HepG2 (cell line): ENCODE measurements around the gene ZNF175. TPM values are rescaled to one million over a fixed set of nuclear protein-coding genes. Genes with fewer than 3 reads are reported as not detected.

Experiments used
- ATAC-seq: fragments of 200-7000 bp; cut with Tn5 transposase; 3 replicates; pipeline ENCODE4 v1.9.1; 2020; ENCODE audit warnings: mild to moderate bottlenecking, moderate library complexity
- BruUV-seq: library from RNA; stranded (reverse); fragments of 400-500 nt; replicated peaks from 2 replicates; lab custom pipeline; 2021; lab: Mats Ljungman, UMichigan
- CTCF ChIA-PET: fragments of 300-600 bp; formaldehyde crosslinking; extraction: SDS; loops from one replicate; lab custom pipeline; 2021; ENCODE audit warnings: low total read pairs, inconsistent platforms, low intra/inter-chr PET ratio; lab: Yijun Ruan, JAX
- POLR2A ChIA-PET: fragments of 350-600 bp; sonication (Branson Sonifier 250); formaldehyde crosslinking; loops from one replicate; lab custom pipeline; 2020; ENCODE audit warnings: antibody characterized with exemption, inconsistent platforms; lab: Yijun Ruan, JAX
- DNase-seq: peaks from one replicate; pipeline ENCODE4 v3.0.0-alpha.2; 2015; ENCODE audit warnings: low spot score
- FAIRE-seq: peaks from 3 replicates; lab custom pipeline; 2011; peaks lifted over from hg19 to GRCh38; lab: Jason Lieb, UNC
- H2AFZ ChIP-seq: one replicate; pipeline ENCODE4 v1.6.1; 2011; ENCODE audit warnings: low read length, inconsistent platforms
- H3K27ac ChIP-seq: fragments of 300-600 bp; 3 replicates; pipeline ENCODE4 v1.8.0; 2011; ENCODE audit warnings: mixed run types, mild to moderate bottlenecking, mixed read lengths, low read length, inconsistent platforms; ENCODE audit not compliant: insufficient read depth; ENCODE audit errors: extremely low read length
- H3K27me3 ChIP-seq, 2 experiments: fragments of 200-600 bp in 1 of 2; 2 replicates in 1 of 2; 3 replicates in 1 of 2; pipeline versions ENCODE4 v1.6.0 to v1.8.0; 2011; ENCODE audit warnings: low read length in 2 of 2, mild to moderate bottlenecking in 2 of 2, moderate library complexity in 2 of 2, inconsistent platforms in 1 of 2; ENCODE audit not compliant: insufficient read depth in 2 of 2, control insufficient read depth in 1 of 2
- H3K36me3 ChIP-seq, 2 experiments: fragments of 200-600 bp in 1 of 2; replicated peaks in 1 of 2; 2 replicates in 1 of 2; 3 replicates in 1 of 2; pipeline versions ENCODE4 v1.5.1 to v1.8.0; 2011; ENCODE audit warnings: low read length in 2 of 2, inconsistent platforms in 1 of 2; ENCODE audit not compliant: insufficient read depth in 2 of 2, control insufficient read depth in 1 of 2
- H3K4me1 ChIP-seq: 2 replicates; pipeline ENCODE4 v1.5.1; 2012; ENCODE audit warnings: low read length, inconsistent platforms; ENCODE audit not compliant: insufficient read depth
- H3K4me2 ChIP-seq: 2 replicates; pipeline ENCODE4 v1.6.0; 2011; ENCODE audit warnings: low read depth, low read length, inconsistent platforms
- H3K4me3 ChIP-seq, 3 experiments: fragments of 200-600 bp in 1 of 3; sonication (generic), shearing (Covaris generic) in 1 of 3; replicated peaks in 1 of 3; 2 replicates each; pipeline ENCODE4 v1.5.1; 2011 to 2016; ENCODE audit warnings: low read length in 3 of 3, inconsistent platforms in 2 of 3, low read depth in 2 of 3, mild to moderate bottlenecking in 2 of 3, control low read depth in 1 of 3, mixed read lengths in 1 of 3; ENCODE audit not compliant: insufficient read depth in 1 of 3
- H3K79me2 ChIP-seq: one replicate; pipeline ENCODE4 v1.6.1; 2011; ENCODE audit warnings: low read length, inconsistent platforms; ENCODE audit not compliant: insufficient read depth
- H3K9ac ChIP-seq: 2 replicates; pipeline ENCODE4 v1.6.0; 2011; ENCODE audit warnings: mild to moderate bottlenecking, low read depth, low read length, inconsistent platforms; ENCODE audit not compliant: insufficient read depth
- H3K9me3 ChIP-seq: 2 replicates; pipeline ENCODE4 v1.5.1; 2012; ENCODE audit warnings: mild to moderate bottlenecking, low read length
- H4K20me1 ChIP-seq: 2 replicates; pipeline ENCODE4 v1.6.0; 2011; ENCODE audit warnings: inconsistent platforms, mild to moderate bottlenecking, low read length, moderate library complexity; ENCODE audit not compliant: insufficient read depth
- ASH2L ChIP-seq: fragments of 300-600, 200-600 bp; sonication (generic); IDR thresholded peaks from 2 replicates; pipeline ENCODE4 v1.7.0; 2017; ENCODE audit warnings: low read depth, mild to moderate bottlenecking, moderate library complexity, mixed read lengths, low read length; ENCODE audit not compliant: insufficient read length
- BRD4 ChIP-seq: sonication (generic); formaldehyde crosslinking; IDR thresholded peaks from 2 replicates; pipeline ENCODE4 v1.4.0; 2020; ENCODE audit warnings: missing genetic modification reagents
- FIP1L1 ChIP-seq: fragments of 200-400 bp; formaldehyde crosslinking; IDR thresholded peaks from 2 replicates; pipeline ENCODE4 v1.6.1; 2018; ENCODE audit warnings: low read depth, mild to moderate bottlenecking, low read length, moderate library complexity, borderline replicate concordance; ENCODE audit not compliant: insufficient read depth
- HCFC1 ChIP-seq: fragments of 150-350 bp; IDR thresholded peaks from 2 replicates; pipeline ENCODE4 v1.6.1; 2014; ENCODE audit warnings: low read depth, low read length
- IRF9 ChIP-seq: sonication (generic); formaldehyde crosslinking; IDR thresholded peaks from 2 replicates; pipeline ENCODE4 v1.8.0; 2022; ENCODE audit warnings: missing genetic modification reagents, mild to moderate bottlenecking, borderline replicate concordance
- PHF20 ChIP-seq: sonication (generic); formaldehyde crosslinking; IDR thresholded peaks from 2 replicates; pipeline ENCODE4 v1.5.0; 2020; ENCODE audit warnings: mild to moderate bottlenecking, missing genetic modification reagents
- PRMT3 ChIP-seq: sonication (generic); formaldehyde crosslinking; IDR thresholded peaks from 2 replicates; pipeline ENCODE4 v1.8.1; 2022; ENCODE audit warnings: low read depth, mild to moderate bottlenecking, moderate library complexity, missing genetic modification reagents, borderline replicate concordance
- SRF ChIP-seq: IDR thresholded peaks from 2 replicates; pipeline ENCODE4 v1.6.1; 2011; ENCODE audit warnings: mild to moderate bottlenecking, low read depth, low read length, moderate library complexity
- TOE1 ChIP-seq: sonication (generic); formaldehyde crosslinking; IDR thresholded peaks from 2 replicates; pipeline ENCODE4 v1.4.0; 2020; ENCODE audit warnings: mild to moderate bottlenecking, missing genetic modification reagents
- U2AF2 ChIP-seq: fragments of 200-400 bp; formaldehyde crosslinking; IDR thresholded peaks from 2 replicates; pipeline ENCODE4 v1.6.1; 2017; ENCODE audit warnings: low read depth, mild to moderate bottlenecking, low read length
- ZFP36L2 ChIP-seq: sonication (generic); formaldehyde crosslinking; IDR thresholded peaks from 2 replicates; pipeline ENCODE4 v1.4.0; 2020; ENCODE audit warnings: missing genetic modification reagents
- ZNF441 ChIP-seq: sonication (generic); formaldehyde crosslinking; IDR thresholded peaks from 2 replicates; pipeline ENCODE4 v1.7.0; 2021; ENCODE audit warnings: missing genetic modification reagents, borderline replicate concordance
- ZNF556 ChIP-seq: sonication (generic); formaldehyde crosslinking; IDR thresholded peaks from 2 replicates; pipeline ENCODE4 v1.4.0; 2020; ENCODE audit warnings: mild to moderate bottlenecking, missing genetic modification reagents, borderline replicate concordance
- ZNF614 ChIP-seq: IDR thresholded peaks from 2 replicates; pipeline ENCODE4 v1.6.1; 2018; ENCODE audit warnings: missing biosample characterization, missing genetic modification reagents, inconsistent platforms, borderline replicate concordance
- ZNF776 ChIP-seq: sonication (generic); formaldehyde crosslinking; IDR thresholded peaks from 2 replicates; pipeline ENCODE4 v1.4.0; 2020; ENCODE audit warnings: mild to moderate bottlenecking, missing genetic modification reagents
- WGBS: methylation state at CpG from one replicate; pipeline ENCODE4 v1.1.6; 2017; ENCODE audit warnings: low lambda C conversion rate; 5-methylcytosine and 5-hydroxymethylcytosine counted together
- in situ Hi-C: cut with HindIII; loops from 2 replicates; pipeline ENCODE4 v1.10.0; 2017; ENCODE audit warnings: low pct_unique_long_range_greater_than_20kb; ENCODE audit not compliant: extremely low pct_ligation_motif_present
- intact Hi-C: fragments of 100-400 bp; cut with micrococcal nuclease; formaldehyde crosslinking; loops from one replicate; pipeline ENCODE4 v1.10.0; 2022; ENCODE audit not compliant: unreplicated experiment
- polyA plus RNA-seq, 8 experiments: library from polyadenylated mRNA; depleted of rRNA in 3 of 8; stranded (reverse) in 7 of 8; unstranded in 1 of 8; fragments of >200 nt; fragmentation: Illumina TruSeq in 4 of 8; extraction: Trizol in 4 of 8; gene quantifications; 2 replicates each; pipeline versions ENCODE4 v1.2.1 to v1.2.3, GENCODE V29; 2011 to 2016; ENCODE audit warnings: low read depth in 4 of 8, missing spikeins in 1 of 8, mixed read lengths in 1 of 8; ENCODE audit not compliant: insufficient read depth in 1 of 8
- total RNA-seq, 5 experiments: library from RNA; depleted of rRNA; stranded (reverse); fragments of >200 nt; fragmentation: Illumina TruSeq; extraction: Trizol; gene quantifications; 2 replicates each; pipeline ENCODE4 v1.2.3, GENCODE V29; 2016; ENCODE audit warnings: low read depth in 1 of 5
- TF ChIP-seq, protein P1 (sequence below): IDR thresholded peaks from 2 replicates; pipeline ENCODE4 v1.6.1; 2018; ENCODE audit warnings: missing genetic modification reagents

ZNF175 gene
- total and polyA plus RNA-seq, 2 of the 13 experiments (the other 11 are each of a cell fraction or from before 2014, with no cell fraction given): 1.2 to 1.5 TPM

DNA sequence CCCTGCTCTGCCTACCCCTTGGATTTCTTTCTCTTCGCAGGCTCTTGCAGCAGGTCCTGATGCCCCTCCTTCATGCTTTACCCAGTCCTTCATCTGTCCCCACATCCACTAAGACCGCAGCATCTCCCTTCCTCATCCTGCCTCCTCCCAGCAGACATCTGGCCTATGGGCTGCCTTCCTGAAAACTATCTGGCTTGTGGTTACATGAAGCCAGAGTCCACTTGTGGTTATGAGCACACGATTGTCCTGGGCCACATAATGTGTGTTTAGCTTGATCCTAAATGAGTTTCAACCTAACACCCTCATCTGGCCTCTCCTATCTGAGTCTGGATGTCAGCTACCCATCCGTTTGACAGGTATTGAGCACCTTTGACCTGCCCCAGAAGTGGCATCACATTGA, 5.5 kb upstream of the ZNF175 start:
- Histone ChIP-seq H3K36me3 (no peaks in the 10 kb centered on the region), H3K4me2 (no peak overlapping the region), H3K27ac (no peak overlapping the region), H4K20me1 (no peaks in the 10 kb centered on the region), H3K27me3 (peaks cover 1 to 4% of the 10 kb centered on the region in 2 experiments; a peak in 2 of 5 replicates), H3K9ac (no peak overlapping the region), H3K4me1 (no peaks in the 10 kb centered on the region), H3K9me3 (no peaks in the 10 kb centered on the region), H2AFZ (no peak overlapping the region), H3K4me3 (no peak overlapping the region), H3K79me2 (no peaks in the 10 kb centered on the region)
- CTCF ChIA-PET: no interaction called here
- FAIRE-seq: no peak
- intact Hi-C loops (no loop called here), in situ Hi-C loops (no loop called here)
- TF ChIP-seq ZNF614 (CRISPR knock-in tag) (no peak), ZNF556 (CRISPR knock-in tag) (no peak), BRD4 (CRISPR knock-in tag) (no peak), PRMT3 (CRISPR knock-in tag) (no peak), ASH2L (no peak), ZNF441 (CRISPR knock-in tag) (no peak), ZNF776 (CRISPR knock-in tag) (no peak), HCFC1 (no peak), U2AF2 (no peak), ZFP36L2 (no peak), IRF9 (CRISPR knock-in tag) (no peak), PHF20 (CRISPR knock-in tag) (no peak), TOE1 (CRISPR knock-in tag) (no peak), FIP1L1 (no peak), SRF (no peak)
- TF ChIP-seq, protein P1, sequence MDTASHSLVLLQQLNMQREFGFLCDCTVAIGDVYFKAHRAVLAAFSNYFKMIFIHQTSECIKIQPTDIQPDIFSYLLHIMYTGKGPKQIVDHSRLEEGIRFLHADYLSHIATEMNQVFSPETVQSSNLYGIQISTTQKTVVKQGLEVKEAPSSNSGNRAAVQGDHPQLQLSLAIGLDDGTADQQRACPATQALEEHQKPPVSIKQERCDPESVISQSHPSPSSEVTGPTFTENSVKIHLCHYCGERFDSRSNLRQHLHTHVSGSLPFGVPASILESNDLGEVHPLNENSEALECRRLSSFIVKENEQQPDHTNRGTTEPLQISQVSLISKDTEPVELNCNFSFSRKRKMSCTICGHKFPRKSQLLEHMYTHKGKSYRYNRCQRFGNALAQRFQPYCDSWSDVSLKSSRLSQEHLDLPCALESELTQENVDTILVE (CRISPR knock-in tag): no peak
- WGBS: 13% methylated on average over 4 of the region's 4 CpGs
- ATAC-seq: no peak
- DNase-seq: no peak
- POLR2A ChIA-PET: no interaction called here
- BruUV-seq: no TSS peak
